Tibial nerve (tissue), 4 donors: ENCODE data around the gene GIT1. TPM values are rescaled to one million over a fixed set of nuclear protein-coding genes. Genes with fewer than 3 reads are reported as not detected.

Experiments used
- DNase-seq, 2 donors: peaks; one replicate each; pipeline ENCODE4 v3.0.0-alpha.2; 2019; ENCODE audit warnings: low spot score in 2 of 2
- H3K27ac ChIP-seq, 4 donors: fragments of 200-600 bp; sonication (generic) in 3 of 4; one replicate each; pipeline ENCODE4 v1.5.1; 2017 to 2019; ENCODE audit warnings: mild to moderate bottlenecking in 1 of 4
- H3K27me3 ChIP-seq, 2 donors: fragments of 200-600 bp; sonication (generic) in 1 of 2; one replicate each; pipeline versions ENCODE4 v1.5.1 to v1.6.0; 2017 to 2019
- H3K36me3 ChIP-seq, 3 donors: fragments of 200-600 bp; sonication (generic); one replicate each; pipeline ENCODE4 v1.5.1; 2018 to 2019
- H3K4me1 ChIP-seq, 4 donors: fragments of 200-600 bp; sonication (generic) in 3 of 4; one replicate each; pipeline ENCODE4 v1.5.1; 2017 to 2019
- H3K4me3 ChIP-seq, 4 donors: fragments of 200-600 bp; sonication (generic) in 3 of 4; one replicate each; pipeline ENCODE4 v1.5.1; 2017 to 2019; ENCODE audit warnings: mild to moderate bottlenecking in 1 of 4, moderate library complexity in 1 of 4
- H3K9me3 ChIP-seq, 4 donors: fragments of 200-600 bp; sonication (generic) in 3 of 4; one replicate each; pipeline ENCODE4 v1.5.1; 2017 to 2019
- EP300 ChIP-seq, 2 donors: sonication (generic); formaldehyde crosslinking; IDR thresholded peaks; one replicate each; pipeline ENCODE4 v1.6.1; 2017; ENCODE audit warnings: antibody characterized with exemption in 2 of 2, mild to moderate bottlenecking in 1 of 2
- POLR2A ChIP-seq, 2 donors: fragments of 450-650 bp; IDR thresholded peaks; one replicate each; pipeline ENCODE4 v1.6.1; 2017; ENCODE audit warnings: antibody characterized with exemption in 2 of 2, mild to moderate bottlenecking in 2 of 2, moderate library complexity in 2 of 2
- WGBS, 2 donors: methylation state at CpG; one replicate each; pipeline ENCODE4 v1.1.5; 2018; 5-methylcytosine and 5-hydroxymethylcytosine counted together
- total RNA-seq, 4 donors: library from RNA; depleted of rRNA; stranded (reverse); fragments of >200 nt; gene quantifications; one replicate each; pipeline ENCODE4 v1.1.0, GENCODE V29; 2016
- TF ChIP-seq, protein P1 (sequence below), 5 experiments: fragments of 200-600 bp in 3 of 5; fragments of 450-650 bp in 2 of 5; sonication (generic) in 3 of 5; IDR thresholded peaks; one replicate each; pipeline ENCODE4 v1.5.1; 2016 to 2019; ENCODE audit warnings: antibody characterized with exemption in 5 of 5, mild to moderate bottlenecking in 3 of 5, moderate library complexity in 2 of 5

GIT1 gene
- total RNA-seq, 4 donors from 2014 or later, result 51.3 to 100 (median 89.7) TPM

GRCh38 chr17:29613352-29613837, 23.9 kb upstream of the GIT1 start:
- WGBS, 2 donors, result 3% methylated on average over 14 to 22 of the region's 50 CpGs
- peaks cover 0 to 55% (median 48%) of the 10 kb centered on the region in 4 donors for H3K4me1 ChIP-seq
- TF ChIP-seq, protein P1, sequence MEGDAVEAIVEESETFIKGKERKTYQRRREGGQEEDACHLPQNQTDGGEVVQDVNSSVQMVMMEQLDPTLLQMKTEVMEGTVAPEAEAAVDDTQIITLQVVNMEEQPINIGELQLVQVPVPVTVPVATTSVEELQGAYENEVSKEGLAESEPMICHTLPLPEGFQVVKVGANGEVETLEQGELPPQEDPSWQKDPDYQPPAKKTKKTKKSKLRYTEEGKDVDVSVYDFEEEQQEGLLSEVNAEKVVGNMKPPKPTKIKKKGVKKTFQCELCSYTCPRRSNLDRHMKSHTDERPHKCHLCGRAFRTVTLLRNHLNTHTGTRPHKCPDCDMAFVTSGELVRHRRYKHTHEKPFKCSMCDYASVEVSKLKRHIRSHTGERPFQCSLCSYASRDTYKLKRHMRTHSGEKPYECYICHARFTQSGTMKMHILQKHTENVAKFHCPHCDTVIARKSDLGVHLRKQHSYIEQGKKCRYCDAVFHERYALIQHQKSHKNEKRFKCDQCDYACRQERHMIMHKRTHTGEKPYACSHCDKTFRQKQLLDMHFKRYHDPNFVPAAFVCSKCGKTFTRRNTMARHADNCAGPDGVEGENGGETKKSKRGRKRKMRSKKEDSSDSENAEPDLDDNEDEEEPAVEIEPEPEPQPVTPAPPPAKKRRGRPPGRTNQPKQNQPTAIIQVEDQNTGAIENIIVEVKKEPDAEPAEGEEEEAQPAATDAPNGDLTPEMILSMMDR (IDR thresholded peaks at IDR 0.05), result peak; percentile 91 to 97 (median 96)
- TF ChIP-seq EP300 (IDR thresholded peaks at IDR 0.05) (peak in 1 of 2 donors; percentile 73), POLR2A (IDR thresholded peaks at IDR 0.05) (peak; percentile 12 to 51)
- peaks cover 0 to 29% (median 0%) of the 10 kb centered on the region in 3 donors for H3K36me3 ChIP-seq
- DNase-seq, result peak; percentile 95 to 96
- H3K4me3 ChIP-seq, result peak overlapping the region; percentile 13 to 41 (median 17)
- H3K27me3 ChIP-seq, result peaks cover 0 to 5% of the 10 kb centered on the region in 2 donors
- H3K27ac ChIP-seq, result peak overlapping the region; percentile 25 to 89 (median 70)
- H3K9me3 ChIP-seq, result no peaks in the 10 kb centered on the region

- H3K4me1 ChIP-seq, result peaks cover 0 to 47% (median 41%) of the 10 kb centered on the region in 4 donors
- peaks cover 0 to 35% (median 0%) of the 10 kb centered on the region in 3 donors for H3K36me3 ChIP-seq
- WGBS, 2 donors, result 58 to 72% methylated on average over 56 to 69 of the region's 85 CpGs
- peaks cover 0 to 5% of the 10 kb centered on the region in 2 donors for H3K27me3 ChIP-seq
- peak overlapping the region; percentile 25 to 89 (median 70) for H3K27ac ChIP-seq
- TF ChIP-seq, protein P1 (IDR thresholded peaks at IDR 0.05), result no peak
- TF ChIP-seq EP300 (IDR thresholded peaks at IDR 0.05) (no peak), POLR2A (IDR thresholded peaks at IDR 0.05) (no peak)
- no peaks in the 10 kb centered on the region for H3K9me3 ChIP-seq
- H3K4me3 ChIP-seq, result peak overlapping the region in 3 of 4 donors; percentile 16 to 41 (median 18)
- no peak for DNase-seq
These were observed 23.2 kb upstream of the GIT1 start for GRCh38 chr17:29612404-29613280.

- no peaks in the 10 kb centered on the region for H3K9me3 ChIP-seq
- TF ChIP-seq, protein P1 (IDR thresholded peaks at IDR 0.05), result no peak
- TF ChIP-seq EP300 (IDR thresholded peaks at IDR 0.05), result no peak
- TF ChIP-seq POLR2A (IDR thresholded peaks at IDR 0.05), result no peak
- DNase-seq, result no peak
- H3K4me3 ChIP-seq, result no peak overlapping the region
- no peaks in the 10 kb centered on the region for H3K27me3 ChIP-seq
- peaks cover 0 to 37% (median 0%) of the 10 kb centered on the region in 3 donors for H3K36me3 ChIP-seq
- peaks cover 0 to 42% (median 35%) of the 10 kb centered on the region in 4 donors for H3K4me1 ChIP-seq
- 94% methylated on average over 9 to 12 of the region's 12 CpGs for WGBS, 2 donors
- no peak overlapping the region for H3K27ac ChIP-seq
These were observed 22.6 kb upstream of the GIT1 start for GRCh38 chr17:29612094-29612403.

- Histone ChIP-seq H3K4me3 (no peak overlapping the region), H3K4me1 (peaks cover 0 to 36% (median 30%) of the 10 kb centered on the region in 4 donors), H3K27me3 (no peaks in the 10 kb centered on the region), H3K9me3 (no peaks in the 10 kb centered on the region), H3K36me3 (peaks cover 0 to 37% (median 0%) of the 10 kb centered on the region in 3 donors), H3K27ac (no peak overlapping the region)
- DNase-seq, result no peak
- 93 to 99% methylated on average over 11 of the region's 11 CpGs for WGBS, 2 donors
- no peak for TF ChIP-seq POLR2A (IDR thresholded peaks at IDR 0.05)
- no peak for TF ChIP-seq EP300 (IDR thresholded peaks at IDR 0.05)
- TF ChIP-seq, protein P1 (IDR thresholded peaks at IDR 0.05), result no peak
These were observed 22.1 kb upstream of the GIT1 start for GRCh38 chr17:29611351-29612093.
